GM12878 (cell line): ENCODE measurements around the gene LRCH4. TPM values are rescaled to one million over a fixed set of nuclear protein-coding genes. Genes with fewer than 3 reads are reported as not detected.

Source experiments
- ATAC-seq: fragments of 200-7000 bp; cut with Tn5 transposase; 3 replicates; pipeline ENCODE4 v1.9.1; 2020; ENCODE audit warnings: mild to moderate bottlenecking, moderate library complexity
- BruUV-seq: library from RNA; stranded (reverse); fragments of 400-500 nt; replicated peaks from 2 replicates; lab custom pipeline; 2021; lab: Mats Ljungman, UMichigan
- CTCF ChIA-PET: fragments of 300-600 bp; sonication (Branson Sonifier 250); formaldehyde crosslinking; extraction: SDS; loops from one replicate; lab custom pipeline; 2021; ENCODE audit warnings: inconsistent platforms; lab: Yijun Ruan, JAX
- POLR2A ChIA-PET: fragments of 350-600 bp; formaldehyde crosslinking; extraction: SDS; loops from one replicate; lab custom pipeline; 2021; ENCODE audit warnings: inconsistent platforms; lab: Charles Lee
- RAD21 ChIA-PET: fragments of 300-600 bp; sonication (Branson Sonifier 250); formaldehyde crosslinking; loops from one replicate; lab custom pipeline; 2023; ENCODE audit warnings: antibody characterized with exemption; ENCODE audit not compliant: unreplicated experiment; lab: Charles Lee
- SMC1A ChIA-PET: fragments of 300-600 bp; sonication (Branson Sonifier 250); formaldehyde crosslinking; loops from one replicate; lab custom pipeline; 2023; ENCODE audit not compliant: unreplicated experiment, uncharacterized antibody; lab: Charles Lee
- DNase-seq: peaks from one replicate; pipeline ENCODE4 v3.0.0-alpha.2; 2011; ENCODE audit warnings: low read depth, low spot score
- FAIRE-seq: peaks from 3 replicates; lab custom pipeline; 2011; peaks lifted over from hg19 to GRCh38; lab: Jason Lieb, UNC
- H2AFZ ChIP-seq: 2 replicates; pipeline ENCODE4 v1.6.0; 2011; ENCODE audit warnings: low read depth, low read length, control low read depth; ENCODE audit not compliant: control insufficient read depth
- H3K27ac ChIP-seq: 2 replicates; pipeline ENCODE4 v1.5.1; 2011; ENCODE audit warnings: control low read depth; ENCODE audit not compliant: control insufficient read depth, insufficient read depth
- H3K27me3 ChIP-seq, 2 experiments: replicated peaks in 1 of 2; 2 replicates each; pipeline versions ENCODE4 v1.6.0 to v1.6.1; 2011; ENCODE audit warnings: low read length in 1 of 2; ENCODE audit not compliant: control insufficient read depth in 2 of 2, insufficient read depth in 2 of 2
- H3K36me3 ChIP-seq, 2 experiments: 2 replicates each; pipeline ENCODE4 v1.5.1; 2011; ENCODE audit warnings: low read length in 1 of 2; ENCODE audit not compliant: control insufficient read depth in 2 of 2, insufficient read depth in 2 of 2
- H3K4me1 ChIP-seq: 2 replicates; pipeline ENCODE4 v1.6.1; 2011; ENCODE audit warnings: mild to moderate bottlenecking, low read length, moderate library complexity, mixed read lengths; ENCODE audit not compliant: control insufficient read depth, insufficient read depth
- H3K4me2 ChIP-seq: 2 replicates; pipeline ENCODE4 v1.6.0; 2011; ENCODE audit warnings: control low read depth; ENCODE audit not compliant: control insufficient read depth, insufficient read depth
- H3K4me3 ChIP-seq: fragments of 200-600 bp; sonication (generic); 2 replicates; pipeline ENCODE4 v1.5.1; 2016
- H3K79me2 ChIP-seq: 2 replicates; pipeline ENCODE4 v1.6.0; 2011; ENCODE audit warnings: low read length; ENCODE audit not compliant: control insufficient read depth, insufficient read depth
- H3K9ac ChIP-seq: 2 replicates; pipeline ENCODE4 v1.8.0; 2011; ENCODE audit warnings: low read length, control low read depth, mixed read lengths; ENCODE audit not compliant: control insufficient read depth, insufficient read depth
- H3K9me3 ChIP-seq: replicated peaks from 3 replicates; pipeline ENCODE4 v1.5.1; 2011; ENCODE audit warnings: mild to moderate bottlenecking, low read length; ENCODE audit not compliant: control insufficient read depth, insufficient read depth
- H4K20me1 ChIP-seq: 2 replicates; pipeline ENCODE4 v1.6.0; 2011; ENCODE audit not compliant: control insufficient read depth, insufficient read depth
- CBFB ChIP-seq: IDR thresholded peaks from 2 replicates; pipeline ENCODE4 v1.6.1; 2016; ENCODE audit warnings: antibody characterized with exemption, low read depth
- CREM ChIP-seq: IDR thresholded peaks from 2 replicates; pipeline ENCODE4 v1.6.1; 2014; ENCODE audit warnings: antibody characterized with exemption, low read depth
- EED ChIP-seq: sonication (generic); IDR thresholded peaks from 2 replicates; pipeline ENCODE4 v1.6.1; 2016; ENCODE audit warnings: antibody characterized with exemption, low read depth
- EZH2 ChIP-seq: IDR thresholded peaks from 2 replicates; pipeline ENCODE4 v1.6.1; 2012; ENCODE audit warnings: low read depth, mild to moderate bottlenecking, control low read depth, inconsistent platforms, low read length, borderline replicate concordance; ENCODE audit not compliant: control insufficient read depth
- HDAC2 ChIP-seq: fragments of 200-600 bp; sonication (generic); IDR thresholded peaks from 2 replicates; pipeline ENCODE4 v1.6.1; 2017
- HSF1 ChIP-seq: fragments of 150-350 bp; IDR thresholded peaks from 2 replicates; pipeline ENCODE4 v1.6.1; 2014; ENCODE audit warnings: mild to moderate bottlenecking, low read depth, low read length
- IRF5 ChIP-seq: fragments of 450-650 bp; IDR thresholded peaks from 2 replicates; pipeline ENCODE4 v1.6.1; 2017; ENCODE audit warnings: borderline replicate concordance
- NFIC ChIP-seq: IDR thresholded peaks from 2 replicates; pipeline ENCODE4 v1.6.1; 2012; ENCODE audit warnings: low read depth, mild to moderate bottlenecking, inconsistent platforms, low read length, moderate library complexity
- NFYA ChIP-seq: IDR thresholded peaks from 2 replicates; pipeline ENCODE4 v1.6.1; 2011; ENCODE audit warnings: low read depth, mild to moderate bottlenecking, low read length, improper control_type of control experiment, borderline replicate concordance
- NR2F1 ChIP-seq: fragments of 450-650 bp; conservative IDR thresholded peaks from 2 replicates; pipeline ENCODE4 v1.6.1; 2017; ENCODE audit warnings: mild to moderate bottlenecking
- POLR2AphosphoS5 ChIP-seq: IDR thresholded peaks from 2 replicates; pipeline ENCODE4 v1.6.1; 2011; ENCODE audit warnings: mild to moderate bottlenecking, low read length, inconsistent platforms
- RBBP5 ChIP-seq: fragments of 200-600 bp; sonication (generic); conservative IDR thresholded peaks from 2 replicates; pipeline ENCODE4 v1.6.1; 2016
- SIX5 ChIP-seq: IDR thresholded peaks from 2 replicates; pipeline ENCODE4 v1.6.1; 2011; ENCODE audit warnings: mild to moderate bottlenecking, low read depth, low read length, moderate library complexity; ENCODE audit not compliant: severe bottlenecking
- SREBF2 ChIP-seq: IDR thresholded peaks from 2 replicates; pipeline ENCODE4 v1.6.1; 2012; ENCODE audit warnings: mild to moderate bottlenecking, low read length
- SRF ChIP-seq, 2 experiments: IDR thresholded peaks; 2 replicates each; pipeline ENCODE4 v1.6.1; 2011; ENCODE audit warnings: low read depth in 2 of 2, low read length in 2 of 2, mild to moderate bottlenecking in 1 of 2, moderate library complexity in 1 of 2
- YY1 ChIP-seq: IDR thresholded peaks from 2 replicates; pipeline ENCODE4 v1.6.1; 2011; ENCODE audit warnings: low read depth, mild to moderate bottlenecking, low read length
- ZNF207 ChIP-seq: fragments of 450-650 bp; IDR thresholded peaks from 2 replicates; pipeline ENCODE4 v1.6.1; 2014; ENCODE audit warnings: antibody characterized with exemption, mild to moderate bottlenecking, borderline replicate concordance
- WGBS: methylation state at CpG from one replicate; pipeline ENCODE4 v1.1.6; 2016; ENCODE audit warnings: low lambda C conversion rate; ENCODE audit not compliant: insufficient replicate concordance, insufficient coverage; ENCODE audit errors: missing lambda C conversion rate; 5-methylcytosine and 5-hydroxymethylcytosine counted together
- in situ Hi-C: fragments of 300-500 bp; cut with MboI; formaldehyde crosslinking; loops from 9 replicates; pipeline ENCODE4 v1.14.3; 2018; ENCODE audit warnings: mixed read lengths
- intact Hi-C: fragments of 100-400 bp; cut with micrococcal nuclease; formaldehyde crosslinking; loops from one replicate; pipeline ENCODE4 v1.14.2; 2022; ENCODE audit not compliant: unreplicated experiment
- polyA plus RNA-seq, 11 experiments: library from polyadenylated mRNA; depleted of rRNA in 4 of 11; unstranded in 6 of 11; stranded (reverse) in 5 of 11; fragments of >200 nt; fragmentation: Nextera tagmentation in 4 of 11; fragmentation: Illumina TruSeq in 1 of 11; extraction: Ambion mirVana in 4 of 11; extraction: Trizol in 1 of 11; gene quantifications; 1 replicate in 1 of 11; 2 replicates in 10 of 11; pipeline versions ENCODE4 v1.2.1 to v1.2.3, GENCODE V29; 2011 to 2016; ENCODE audit warnings: inconsistent platforms in 2 of 11, missing spikeins in 2 of 11, low read depth in 1 of 11
- total RNA-seq, 4 experiments: library from RNA; depleted of rRNA in 3 of 4; stranded (reverse); fragments of >200 nt in 3 of 4; fragmentation: Illumina TruSeq in 1 of 4; extraction: Trizol in 1 of 4; gene quantifications; 2 replicates each; pipeline versions ENCODE4 v1.2.1 to v1.2.3, GENCODE V29; 2013 to 2021

The LRCH4 gene
- total and polyA plus RNA-seq, 10 of the 15 experiments (the other 5 are each of a cell fraction or from before 2014, with no cell fraction given) = 0.58 to 96.7 (median 28.4) TPM

GRCh38 chr7:100574362-100575205 is 11.3 kb downstream of the LRCH4 start:
- H3K4me2 ChIP-seq = no peak overlapping the region
- WGBS = 95% methylated on average over 43 of the region's 44 CpGs
- H3K36me3 ChIP-seq = peaks cover 1 to 11% of the 10 kb centered on the region in 2 experiments; a peak in 3 of 4 replicates
- TF ChIP-seq ZNF207 (no peak), EZH2 (no peak), CBFB (no peak), EED (no peak), POLR2AphosphoS5 (no peak), HSF1 (no peak), CREM (no peak), IRF5 (no peak), NFIC (no peak), SRF (IDR thresholded peaks at IDR 0.05; ENCODE audit: low read depth in 2 of 2, low read length in 2 of 2) (no peak), RBBP5 (no peak), YY1 (no peak), SREBF2 (no peak), SIX5 (no peak), NFYA (no peak), NR2F1 (no peak), HDAC2 (no peak)
- TF ChIP-seq, all 136 proteins: peak for 0
- in situ Hi-C loops = no loop called here
- no peaks in the 10 kb centered on the region for H3K79me2 ChIP-seq
- H4K20me1 ChIP-seq = no peaks in the 10 kb centered on the region
- H3K4me1 ChIP-seq = peaks cover 18% of the 10 kb centered on the region
- no peak overlapping the region for H2AFZ ChIP-seq
- intact Hi-C loops = no loop called here
- H3K9me3 ChIP-seq = no peaks in the 10 kb centered on the region
- RAD21 ChIA-PET = no interaction called here
- H3K4me3 ChIP-seq = no peak overlapping the region
- POLR2A ChIA-PET = no interaction called here
- ATAC-seq (no peak), DNase-seq (no peak), FAIRE-seq (no peak)
- H3K27me3 ChIP-seq = no peaks in the 10 kb centered on the region
- SMC1A ChIA-PET = no interaction called here
- BruUV-seq = no TSS peak
- CTCF ChIA-PET = no interaction called here
- no peak overlapping the region for H3K27ac ChIP-seq
- no peak overlapping the region for H3K9ac ChIP-seq
